ENCODE results near the gene STK32C. TPM values are rescaled to one million over a fixed set of nuclear protein-coding genes. Genes with fewer than 3 reads are reported as not detected.

Gene STK32C
- total RNA-seq, 1 donor from 2014 or later: 15.2 TPM

GRCh38 chr10:132195366-132196075 is 112.2 kb downstream of the STK32C start:
- peaks cover 10% of the 10 kb centered on the region for H3K36me3 Mint-ChIP-seq (ENCODE audit: low read depth)
- no peaks in the 10 kb centered on the region for H3K27me3 Mint-ChIP-seq
- peaks cover 2% of the 10 kb centered on the region for H3K9me3 Mint-ChIP-seq
- H3K27ac Mint-ChIP-seq: no peak overlapping the region
- H3K4me1 Mint-ChIP-seq: no peaks in the 10 kb centered on the region
- intact Hi-C loops (cut with micrococcal nuclease): no loop called here
- no peak overlapping the region for H3K4me3 Mint-ChIP-seq
- no peak for DNase-seq

GRCh38 chr10:132194726-132195125 is 113.0 kb downstream of the STK32C start:
- no peaks in the 10 kb centered on the region for H3K4me1 Mint-ChIP-seq
- peaks cover 10% of the 10 kb centered on the region for H3K36me3 Mint-ChIP-seq (ENCODE audit: low read depth)
- H3K27me3 Mint-ChIP-seq: no peaks in the 10 kb centered on the region
- H3K27ac Mint-ChIP-seq: no peak overlapping the region
- peaks cover 3% of the 10 kb centered on the region for H3K9me3 Mint-ChIP-seq
- H3K4me3 Mint-ChIP-seq: no peak overlapping the region
- DNase-seq: no peak
- intact Hi-C loops (cut with micrococcal nuclease): no loop called here

- intact Hi-C loops (cut with micrococcal nuclease): no loop called here
- Mint-ChIP-seq H3K27ac (no peak overlapping the region), H3K4me1 (peaks cover 4% of the 10 kb centered on the region), H3K27me3 (peaks cover 6% of the 10 kb centered on the region), H3K9me3 (peaks cover 3% of the 10 kb centered on the region), H3K4me3 (no peak overlapping the region), H3K36me3 (ENCODE audit: low read depth) (peaks cover 10% of the 10 kb centered on the region)
- peak; percentile 84 for DNase-seq
Observed at GRCh38 chr10:132193907-132194552, 113.7 kb downstream of the STK32C start.

- intact Hi-C loops (cut with micrococcal nuclease): no loop called here
- Mint-ChIP-seq H3K4me1 (peaks cover 9% of the 10 kb centered on the region), H3K27me3 (peaks cover 14% of the 10 kb centered on the region), H3K36me3 (ENCODE audit: low read depth) (peaks cover 11% of the 10 kb centered on the region), H3K9me3 (peaks cover 3% of the 10 kb centered on the region), H3K27ac (no peak overlapping the region), H3K4me3 (no peak overlapping the region)
- DNase-seq: no peak
Observed at GRCh38 chr10:132192991-132193665, 114.6 kb downstream of the STK32C start.

- peaks cover 11% of the 10 kb centered on the region for H3K4me1 Mint-ChIP-seq
- DNase-seq: no peak
- H3K9me3 Mint-ChIP-seq: peaks cover 3% of the 10 kb centered on the region
- intact Hi-C loops (cut with micrococcal nuclease): no loop called here
- H3K27ac Mint-ChIP-seq: no peak overlapping the region
- H3K4me3 Mint-ChIP-seq: no peak overlapping the region
- H3K27me3 Mint-ChIP-seq: peaks cover 17% of the 10 kb centered on the region
- peaks cover 12% of the 10 kb centered on the region for H3K36me3 Mint-ChIP-seq (ENCODE audit: low read depth)
Observed at GRCh38 chr10:132192076-132192975, 115.4 kb downstream of the STK32C start.

GRCh38 chr10:132189810-132190422 is 117.8 kb downstream of the STK32C start:
- Mint-ChIP-seq H3K9me3 (peaks cover 3% of the 10 kb centered on the region), H3K4me3 (no peak overlapping the region), H3K4me1 (peaks cover 14% of the 10 kb centered on the region), H3K36me3 (ENCODE audit: low read depth) (peaks cover 10% of the 10 kb centered on the region), H3K27ac (no peak overlapping the region), H3K27me3 (peaks cover 22% of the 10 kb centered on the region)
- no peak for DNase-seq
- intact Hi-C loops (cut with micrococcal nuclease): loop anchor here (5.0 to 10.0 kb wide), 3 partner anchors 142 to 1185 kb away; partner anchors contain the start of genes ECHS1, LRRC27 and PAOX

- H3K9me3 Mint-ChIP-seq: peaks cover 3% of the 10 kb centered on the region
- peaks cover 27% of the 10 kb centered on the region for H3K27me3 Mint-ChIP-seq
- DNase-seq: no peak
- H3K4me3 Mint-ChIP-seq: peak overlapping the region; percentile 73
- peaks cover 8% of the 10 kb centered on the region for H3K36me3 Mint-ChIP-seq (ENCODE audit: low read depth)
- H3K4me1 Mint-ChIP-seq: peaks cover 16% of the 10 kb centered on the region
- H3K27ac Mint-ChIP-seq: no peak overlapping the region
- intact Hi-C loops (cut with micrococcal nuclease): loop anchor here (5.0 to 10.0 kb wide), 3 partner anchors 143 to 1186 kb away; partner anchors contain the start of genes ECHS1, LRRC27 and PAOX
Observed at GRCh38 chr10:132189016-132189415, 118.7 kb downstream of the STK32C start.

- peak overlapping the region; percentile 73 for H3K4me3 Mint-ChIP-seq
- peaks cover 3% of the 10 kb centered on the region for H3K9me3 Mint-ChIP-seq
- intact Hi-C loops (cut with micrococcal nuclease): loop anchor here (5.0 to 10.0 kb wide), 3 partner anchors 144 to 1186 kb away; partner anchors contain the start of genes ECHS1, LRRC27 and PAOX
Observed at GRCh38 chr10:132188331-132188730, 119.4 kb downstream of the STK32C start.

GRCh38 chr10:132187430-132188138 is 120.2 kb downstream of the STK32C start:
- no peak overlapping the region for H3K27ac Mint-ChIP-seq
- H3K9me3 Mint-ChIP-seq: peaks cover 3% of the 10 kb centered on the region
- peaks cover 16% of the 10 kb centered on the region for H3K4me1 Mint-ChIP-seq
- intact Hi-C loops (cut with micrococcal nuclease): loop anchor here (5.0 to 10.0 kb wide), 3 partner anchors 145 to 1187 kb away; partner anchors contain the start of genes ECHS1, LRRC27 and PAOX
- DNase-seq: peak; percentile 71
- H3K36me3 Mint-ChIP-seq (ENCODE audit: low read depth): peaks cover 7% of the 10 kb centered on the region
- peak overlapping the region; percentile 73 for H3K4me3 Mint-ChIP-seq
- H3K27me3 Mint-ChIP-seq: peaks cover 37% of the 10 kb centered on the region

More at GRCh38 chr10:132188331-132188730, 119.4 kb downstream of the STK32C start:
- DNase-seq: no peak
- H3K4me1 Mint-ChIP-seq: peaks cover 16% of the 10 kb centered on the region
- peaks cover 7% of the 10 kb centered on the region for H3K36me3 Mint-ChIP-seq (ENCODE audit: low read depth)
- no peak overlapping the region for H3K27ac Mint-ChIP-seq
- peaks cover 33% of the 10 kb centered on the region for H3K27me3 Mint-ChIP-seq

GRCh38 chr10:132186488-132187429 is 121.0 kb downstream of the STK32C start, which contains the start of gene DPYSL4:
Gene DPYSL4 (plus strand): TSS chr10:132186948. CDS start chr10:132187064, 116 bp downstream.
- Mint-ChIP-seq H3K9me3 (peaks cover 3% of the 10 kb centered on the region), H3K27me3 (peaks cover 37% of the 10 kb centered on the region), H3K4me1 (peaks cover 16% of the 10 kb centered on the region), H3K27ac (no peak within 1 kb of the TSS), H3K36me3 (ENCODE audit: low read depth) (peaks cover 5% of the 10 kb centered on the region), H3K4me3 (peak within 1 kb of the TSS; percentile 80)
- DNase-seq: peak; percentile 80
- intact Hi-C loops (cut with micrococcal nuclease): loop anchor here (1.0 to 10.0 kb wide), 4 partner anchors 122 to 1188 kb away; partner anchors contain the start of genes ECHS1, LRRC27 and PAOX

Data from activated CD4-positive, alpha-beta T cell treated with anti-CD3 and anti-CD28 coated beads, Interleukin-2, amount 10 ng/mL, durations not matched to agents 24 days and 14 days (primary cell).